Brain microvascular endothelial cell (primary cell): Measurements from ENCODE around the gene ATP13A3.

Experiments used
- DNase-seq: peaks from one replicate; pipeline ENCODE4 v3.0.0-alpha.2; 2020
- H3K27ac ChIP-seq: fragments of 250-450 bp; sonication (Bioruptor Pico); 2 replicates; pipeline ENCODE4 v1.5.1; 2020; ENCODE audit warnings: mild to moderate bottlenecking, moderate library complexity
- H3K27me3 ChIP-seq: fragments of 250-450 bp; sonication (Bioruptor Pico); replicated peaks from 2 replicates; pipeline ENCODE4 v1.5.1; 2020; ENCODE audit warnings: mild to moderate bottlenecking
- H3K36me3 ChIP-seq: fragments of 250-450 bp; sonication (Bioruptor Pico); replicated peaks from 2 replicates; pipeline ENCODE4 v1.5.1; 2020; ENCODE audit warnings: mild to moderate bottlenecking
- H3K4me3 ChIP-seq: 2 replicates; pipeline ENCODE4 v1.5.1; 2011; ENCODE audit warnings: low read depth, mild to moderate bottlenecking, control low read depth, low read length, moderate library complexity
- in situ Hi-C: cut with HindIII; loops from 2 replicates; pipeline ENCODE4 v1.10.0; 2017; ENCODE audit warnings: low sequenced_read_pairs, low pct_ligation_motif_present
- TF ChIP-seq, protein P1 (sequence below): IDR thresholded peaks from 2 replicates; pipeline ENCODE4 v1.5.1; 2011; ENCODE audit warnings: low read depth, mild to moderate bottlenecking, moderate library complexity, low read length, control low read depth, inconsistent platforms; ENCODE audit errors: missing control alignments

ATP13A3 gene

DNA sequence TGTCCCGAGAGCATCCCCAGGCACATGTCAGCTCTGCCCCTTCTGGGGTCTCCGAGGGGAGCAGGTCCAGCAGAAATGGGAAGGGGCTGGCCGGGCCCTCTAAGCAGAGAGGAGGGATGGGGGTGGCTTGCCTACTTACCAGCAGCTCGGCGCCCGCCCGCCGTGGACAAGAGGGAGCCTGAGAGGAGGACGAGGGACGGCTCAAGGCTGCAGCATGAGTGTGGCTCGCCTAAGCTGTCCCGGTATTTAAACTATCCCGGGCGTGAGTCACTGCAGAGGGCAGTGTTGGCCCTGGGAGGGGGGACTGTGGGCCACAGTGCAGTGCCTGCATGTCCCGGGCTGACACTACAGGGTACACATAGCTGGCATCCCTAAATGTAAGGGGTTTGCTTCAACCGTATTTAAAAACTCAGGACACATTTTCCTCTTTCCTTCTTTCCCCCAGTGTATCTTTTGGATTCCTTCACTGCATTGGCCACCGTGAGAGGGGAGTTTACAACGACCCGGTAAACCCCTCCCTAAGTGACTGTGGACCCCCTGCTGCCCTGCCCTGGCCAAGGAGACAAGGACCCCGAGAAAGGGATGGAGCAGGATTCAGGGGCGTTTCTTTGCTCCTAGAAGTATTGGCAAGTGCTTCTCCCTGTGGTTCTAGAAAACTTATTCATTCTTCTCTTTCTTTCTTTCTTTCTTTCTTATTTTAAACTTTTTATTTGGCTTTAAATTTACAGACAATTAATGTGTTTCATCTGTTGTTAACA, 117.1 kb downstream of the ATP13A3 start, which contains the start of gene LRRC15:
TSS of gene LRRC15 (minus strand) at position 222 of the 758 bp plus-strand sequence. CDS start 8,700 bp downstream, outside the sequence.
- in situ Hi-C loops = no loop called here
- Histone ChIP-seq H3K27ac (no peak within 1 kb of the TSS), H3K27me3 (peaks cover 38% of the 10 kb centered on the region), H3K4me3 (no peak within 1 kb of the TSS), H3K36me3 (no peaks in the 10 kb centered on the region)
- DNase-seq = peak; percentile 45
- TF ChIP-seq, protein P1, sequence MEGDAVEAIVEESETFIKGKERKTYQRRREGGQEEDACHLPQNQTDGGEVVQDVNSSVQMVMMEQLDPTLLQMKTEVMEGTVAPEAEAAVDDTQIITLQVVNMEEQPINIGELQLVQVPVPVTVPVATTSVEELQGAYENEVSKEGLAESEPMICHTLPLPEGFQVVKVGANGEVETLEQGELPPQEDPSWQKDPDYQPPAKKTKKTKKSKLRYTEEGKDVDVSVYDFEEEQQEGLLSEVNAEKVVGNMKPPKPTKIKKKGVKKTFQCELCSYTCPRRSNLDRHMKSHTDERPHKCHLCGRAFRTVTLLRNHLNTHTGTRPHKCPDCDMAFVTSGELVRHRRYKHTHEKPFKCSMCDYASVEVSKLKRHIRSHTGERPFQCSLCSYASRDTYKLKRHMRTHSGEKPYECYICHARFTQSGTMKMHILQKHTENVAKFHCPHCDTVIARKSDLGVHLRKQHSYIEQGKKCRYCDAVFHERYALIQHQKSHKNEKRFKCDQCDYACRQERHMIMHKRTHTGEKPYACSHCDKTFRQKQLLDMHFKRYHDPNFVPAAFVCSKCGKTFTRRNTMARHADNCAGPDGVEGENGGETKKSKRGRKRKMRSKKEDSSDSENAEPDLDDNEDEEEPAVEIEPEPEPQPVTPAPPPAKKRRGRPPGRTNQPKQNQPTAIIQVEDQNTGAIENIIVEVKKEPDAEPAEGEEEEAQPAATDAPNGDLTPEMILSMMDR = no peak

DNA sequence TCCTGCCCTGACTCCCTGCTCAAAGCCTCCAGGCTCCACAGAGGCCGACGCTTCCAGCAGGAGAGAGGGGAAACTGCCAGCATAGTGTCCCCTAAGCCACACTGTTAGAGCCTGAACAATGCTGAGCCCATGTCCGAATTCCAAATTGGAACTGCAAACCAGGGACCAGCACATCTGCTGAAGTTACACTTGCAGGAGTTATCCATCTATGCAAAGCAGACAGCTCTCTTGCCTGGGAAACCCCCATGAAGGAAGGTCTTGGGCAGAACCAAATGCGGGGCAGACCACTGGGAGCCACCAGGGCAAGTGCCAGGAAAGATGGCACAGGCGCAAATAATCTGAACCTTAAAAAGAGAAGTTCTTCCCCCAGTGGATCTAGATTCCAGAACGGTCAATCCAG, 117.9 kb downstream of the ATP13A3 start:
- in situ Hi-C loops = no loop called here
- H3K36me3 ChIP-seq = no peaks in the 10 kb centered on the region
- H3K27me3 ChIP-seq = peaks cover 35% of the 10 kb centered on the region
- TF ChIP-seq, protein P1 = no peak
- no peak overlapping the region for H3K4me3 ChIP-seq
- DNase-seq = no peak
- H3K27ac ChIP-seq = no peak overlapping the region

DNA sequence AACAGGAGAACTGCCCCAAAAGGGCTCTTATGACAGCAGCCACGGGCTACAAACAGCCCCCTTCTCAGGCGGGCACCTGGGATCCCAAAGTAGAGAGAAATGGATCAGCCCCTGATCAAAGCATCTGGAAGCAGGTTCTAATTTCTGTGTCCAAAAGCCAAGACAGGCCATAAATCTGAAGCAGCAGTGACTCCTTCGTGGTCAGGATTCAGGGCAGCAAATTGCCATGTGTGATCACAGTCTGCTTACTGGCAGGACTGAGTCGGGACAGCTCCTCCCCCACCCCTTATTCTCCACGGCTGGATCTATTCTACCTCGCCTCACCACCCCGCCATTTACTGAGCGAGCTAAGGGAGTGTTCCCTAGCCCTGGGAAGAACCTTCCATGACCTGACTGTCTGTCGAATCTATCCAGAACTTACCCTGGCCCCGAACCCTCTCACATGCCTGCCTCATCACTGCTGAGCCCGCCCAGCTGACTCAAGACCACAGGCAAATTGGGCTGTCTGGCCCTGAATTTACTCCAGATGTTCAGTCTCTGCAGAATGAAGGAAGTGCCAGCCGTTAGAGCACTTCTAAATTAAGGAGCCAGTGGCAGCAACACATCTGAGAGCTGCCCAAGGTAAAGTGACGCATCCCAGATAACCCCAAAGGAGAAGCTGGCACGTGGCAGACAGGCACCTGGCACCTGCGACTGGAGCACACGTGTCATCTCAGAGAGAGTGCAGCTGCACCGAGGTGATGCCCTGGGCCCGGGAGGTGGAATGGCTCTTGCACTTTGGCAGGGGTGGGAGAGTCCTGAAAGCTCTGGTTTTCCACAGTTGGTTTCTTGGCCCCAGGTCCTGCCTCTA, 118.6 kb downstream of the ATP13A3 start:
- DNase-seq = no peak

DNA sequence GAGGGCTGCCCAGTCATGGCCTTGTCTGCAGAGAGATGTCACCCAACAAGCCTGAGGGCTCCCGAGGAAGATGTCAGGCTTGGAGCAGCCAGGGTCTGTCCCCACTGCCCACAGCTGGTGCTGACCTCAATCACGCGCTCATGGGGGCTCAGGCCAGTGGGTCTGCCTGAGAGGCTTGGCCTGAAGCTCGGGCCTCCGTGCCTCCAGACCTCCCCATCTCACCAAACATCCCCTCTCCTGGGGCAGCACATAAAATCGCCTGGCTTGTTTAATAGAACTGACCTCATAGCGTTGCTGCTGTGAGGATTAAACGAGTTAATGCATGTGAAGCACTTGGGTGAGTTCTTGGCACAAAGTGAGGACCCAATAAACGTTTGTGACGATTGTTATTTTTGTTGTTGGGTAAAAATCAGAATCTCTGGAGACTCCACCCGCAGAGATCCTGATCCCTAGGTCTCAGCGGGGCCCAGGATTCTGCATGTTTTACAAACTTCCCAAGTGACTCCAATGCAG, 120.8 kb downstream of the ATP13A3 start:
- DNase-seq = no peak
- H3K4me3 ChIP-seq = no peak overlapping the region
- H3K36me3 ChIP-seq = no peaks in the 10 kb centered on the region
- H3K27ac ChIP-seq = no peak overlapping the region
- in situ Hi-C loops = no loop called here
- peaks cover 29% of the 10 kb centered on the region for H3K27me3 ChIP-seq
- TF ChIP-seq, protein P1 = no peak

More for the DNA sequence above, 118.6 kb downstream of the ATP13A3 start:
- no peak overlapping the region for H3K27ac ChIP-seq
- H3K4me3 ChIP-seq = no peak overlapping the region
- in situ Hi-C loops = no loop called here
- H3K36me3 ChIP-seq = no peaks in the 10 kb centered on the region
- H3K27me3 ChIP-seq = peaks cover 34% of the 10 kb centered on the region
- TF ChIP-seq, protein P1 = no peak

DNA sequence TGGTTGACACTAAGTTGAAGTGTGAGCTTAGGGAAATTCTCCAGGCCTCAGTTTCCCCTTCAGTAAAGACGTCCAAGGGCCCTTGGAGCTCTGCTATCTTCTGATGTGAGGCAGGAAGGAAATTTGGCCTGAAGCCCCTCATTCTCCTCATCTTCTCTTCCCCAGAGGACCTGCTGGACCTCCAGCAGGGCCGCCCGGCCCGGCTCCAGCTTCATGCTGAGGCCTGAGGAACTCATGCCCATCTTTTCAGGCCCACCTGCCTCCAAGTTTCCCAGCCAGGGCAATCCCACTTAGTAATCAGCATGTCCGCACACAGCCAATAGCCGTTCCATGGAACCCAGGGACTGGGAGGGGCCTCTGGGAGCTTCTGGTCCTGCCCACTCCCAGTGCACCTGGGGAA, 121.3 kb downstream of the ATP13A3 start:
- in situ Hi-C loops = no loop called here
- Histone ChIP-seq H3K27ac (no peak overlapping the region), H3K36me3 (no peaks in the 10 kb centered on the region), H3K4me3 (no peak overlapping the region), H3K27me3 (peaks cover 29% of the 10 kb centered on the region)
- DNase-seq = no peak
- TF ChIP-seq, protein P1 = no peak
